ENCODE results near the gene ATP8B3.
A peak's percentile ranks its signal among the peaks of the same experiment; 100 is the strongest.

The ATP8B3 gene

DNA sequence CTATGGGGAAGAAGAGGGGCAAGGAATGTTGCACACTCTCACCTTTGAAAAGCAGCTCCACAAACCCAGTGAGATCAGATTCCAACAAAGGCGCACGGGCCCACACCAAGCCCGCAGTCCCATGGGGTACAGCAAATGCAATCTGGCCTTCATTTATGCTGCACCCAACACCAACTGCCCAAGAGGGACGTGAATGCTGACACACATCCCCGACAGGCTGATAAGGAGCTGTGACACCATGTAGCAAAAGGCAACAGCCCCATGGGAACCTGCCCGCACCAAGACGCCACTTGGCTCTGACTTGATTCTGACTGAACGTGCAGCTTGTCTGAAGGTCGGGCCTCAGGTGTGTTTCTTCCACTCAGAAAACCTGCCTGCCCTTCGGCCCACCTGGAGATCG, 18.9 kb upstream of the ATP8B3 start:
- DNase-seq: no peak

DNA sequence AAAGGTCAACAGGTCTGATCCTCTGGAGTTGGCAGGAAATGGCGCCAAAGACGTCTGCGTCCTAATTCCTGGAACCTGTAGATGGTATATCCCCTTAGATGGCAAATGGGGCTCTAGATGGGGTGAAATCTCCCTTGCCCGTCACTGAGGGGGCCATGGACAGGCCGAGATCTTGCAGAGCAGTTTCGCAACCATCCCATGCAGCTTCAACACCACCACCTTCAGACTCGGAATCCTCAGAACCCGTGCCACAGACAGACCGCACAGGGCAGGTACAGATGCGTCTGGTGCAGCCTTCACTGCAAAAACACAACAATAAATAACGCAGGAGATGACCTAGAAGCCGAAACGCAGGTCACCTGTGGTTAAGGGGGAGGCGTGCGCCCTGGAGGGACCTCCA, 18.5 kb upstream of the ATP8B3 start:
- DNase-seq: no peak

GRCh38 chr19:1829958-1830357, 17.9 kb upstream of the ATP8B3 start:
- no peak for DNase-seq

DNA sequence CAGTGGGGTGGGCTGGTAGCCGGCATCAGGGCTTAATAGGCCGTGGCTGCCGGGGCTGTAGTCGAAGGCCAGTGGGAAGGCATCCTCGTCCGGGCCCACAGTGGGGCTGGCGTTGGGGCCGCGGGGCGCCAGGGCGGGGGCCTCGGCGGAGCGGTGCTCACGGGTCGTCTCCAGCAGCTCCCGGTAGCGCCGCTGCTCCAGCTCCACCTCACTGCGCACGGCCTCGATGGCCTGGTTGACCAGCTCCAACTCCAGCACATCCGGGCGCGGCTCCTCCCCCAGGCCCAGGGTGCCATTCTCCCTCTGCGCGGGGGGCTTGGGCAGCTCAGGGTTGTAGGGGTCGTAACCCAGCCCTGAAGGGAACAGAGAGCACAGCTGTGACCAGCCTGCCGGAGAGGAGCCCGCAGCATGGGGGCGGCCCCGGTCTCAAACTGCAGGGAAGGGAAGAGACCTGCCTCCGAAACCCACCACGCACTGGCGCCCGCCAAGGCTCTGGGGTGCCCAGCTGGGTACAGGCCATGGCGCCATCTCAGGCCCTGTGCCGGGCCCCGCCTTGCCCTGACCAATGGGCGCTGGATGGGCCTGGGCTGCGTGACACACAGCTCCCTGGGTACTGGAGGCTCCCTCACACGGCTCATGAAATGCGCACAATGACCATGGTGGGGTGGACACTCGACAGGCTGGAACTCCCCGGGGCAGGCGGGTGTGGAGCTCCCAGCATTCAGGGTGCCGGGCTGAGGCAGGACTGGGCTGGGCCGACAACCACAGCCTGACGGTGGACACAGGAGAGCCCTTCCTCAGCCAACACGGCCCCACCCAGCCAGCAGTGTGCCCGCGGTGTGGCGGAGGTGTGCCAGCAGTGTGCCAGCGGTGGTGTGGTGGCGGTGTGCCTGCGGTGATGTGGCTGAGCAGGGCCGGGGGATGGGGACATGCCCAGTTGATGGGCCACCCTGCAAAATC, 16.5 kb upstream of the ATP8B3 start:
- no peak for DNase-seq

DNA sequence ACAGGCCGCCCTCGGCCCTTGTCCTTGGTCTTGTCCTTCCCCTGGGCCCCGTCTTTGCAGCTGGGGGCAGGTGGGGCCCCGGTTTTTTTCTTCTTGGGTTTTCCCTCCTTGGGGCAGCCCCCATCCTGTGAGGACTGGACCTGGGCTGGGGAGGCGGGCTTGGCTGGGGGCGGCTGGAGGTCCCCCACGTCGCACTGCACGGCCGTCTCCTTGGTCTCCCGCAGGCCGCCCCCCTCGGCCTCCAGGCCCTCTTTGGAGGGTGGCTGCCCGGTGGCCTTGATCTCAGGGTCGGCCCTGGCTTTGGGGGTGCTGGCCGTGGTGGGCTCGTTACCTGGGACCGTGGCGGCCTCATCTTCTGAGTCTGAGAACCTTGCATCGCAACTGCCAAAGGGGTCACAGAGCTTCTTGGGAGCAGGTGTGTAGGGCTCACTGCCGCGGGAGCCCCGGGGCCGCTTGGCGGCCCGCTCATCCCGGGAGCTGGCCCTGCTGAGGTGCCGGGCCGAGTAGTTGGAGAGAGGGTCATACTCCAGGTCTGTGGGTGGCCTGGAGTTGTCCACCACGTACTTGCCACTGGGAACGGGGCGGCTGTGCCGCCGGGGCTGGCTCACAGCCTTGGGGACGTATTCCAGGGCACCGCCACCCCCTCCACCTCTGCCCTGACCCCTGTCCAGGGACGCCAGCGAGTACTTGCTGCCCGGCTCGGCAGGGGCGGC, 15.6 kb upstream of the ATP8B3 start:
- DNase-seq: no peak

- DNase-seq: no peak
Observed at GRCh38 chr19:1826557-1827521, 14.8 kb upstream of the ATP8B3 start.

- DNase-seq: peak; percentile 74
Observed at GRCh38 chr19:1825909-1826556, 14.0 kb upstream of the ATP8B3 start.

DNA sequence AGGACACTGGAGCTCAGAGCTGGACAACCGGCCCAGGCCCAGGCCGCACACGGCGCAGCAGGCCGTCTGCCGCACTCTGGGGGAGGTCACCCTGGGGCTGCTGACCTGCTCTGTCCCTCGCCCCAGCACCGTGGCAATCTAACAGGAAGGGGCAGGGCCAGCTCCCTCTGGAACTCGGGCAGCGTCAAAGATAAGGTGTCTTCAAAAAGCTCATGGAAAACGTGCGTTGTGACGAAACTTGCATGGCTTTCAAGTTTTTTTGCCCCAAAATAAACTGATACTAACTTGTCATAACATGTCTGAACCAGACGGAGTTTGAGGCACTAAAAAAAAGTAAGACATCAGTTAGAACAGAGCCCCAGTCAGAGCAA, 12.2 kb upstream of the ATP8B3 start:
- DNase-seq: no peak

DNA sequence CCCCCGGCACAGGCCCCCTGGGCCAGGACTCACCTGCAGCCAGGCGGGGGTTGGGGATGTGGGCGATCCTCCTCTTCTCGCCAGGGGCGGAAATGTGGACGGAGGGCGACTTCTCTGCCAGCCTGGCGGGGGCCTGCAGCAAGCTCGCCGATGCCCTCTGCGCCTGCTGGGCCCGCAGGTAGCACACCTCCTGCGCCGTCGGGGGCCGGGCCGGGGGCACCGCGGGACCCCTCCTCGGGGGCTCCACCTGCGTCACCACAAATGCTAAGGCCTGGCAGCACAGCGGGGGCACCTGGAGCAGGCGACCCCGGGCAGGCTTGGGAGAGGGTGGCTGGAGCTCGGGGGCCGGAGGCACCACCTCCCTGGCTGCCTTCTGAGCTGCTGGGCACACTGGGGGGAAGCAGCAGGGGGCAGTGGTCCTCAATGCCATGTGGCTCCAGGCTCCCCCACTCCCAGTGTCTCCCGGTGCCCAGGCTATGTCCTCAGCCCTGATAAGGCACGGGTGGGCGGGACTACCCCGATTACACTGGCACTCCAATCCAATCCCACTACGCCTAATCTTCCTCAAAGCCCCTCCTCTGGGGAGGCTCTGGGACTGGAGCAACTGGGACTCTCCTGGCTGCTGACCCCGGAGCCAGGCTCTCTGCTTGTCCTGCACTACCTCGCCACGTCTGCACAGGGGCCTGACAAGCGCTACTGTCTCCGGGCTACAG, 11.6 kb upstream of the ATP8B3 start:
- DNase-seq: no peak

GRCh38 chr19:1823020-1823419, 10.9 kb upstream of the ATP8B3 start:
- no peak for DNase-seq

- DNase-seq: no peak
Observed at GRCh38 chr19:1822210-1822609, 10.1 kb upstream of the ATP8B3 start.

- no peak for DNase-seq
Observed at GRCh38 chr19:1819341-1820255, 7.5 kb upstream of the ATP8B3 start.

DNA sequence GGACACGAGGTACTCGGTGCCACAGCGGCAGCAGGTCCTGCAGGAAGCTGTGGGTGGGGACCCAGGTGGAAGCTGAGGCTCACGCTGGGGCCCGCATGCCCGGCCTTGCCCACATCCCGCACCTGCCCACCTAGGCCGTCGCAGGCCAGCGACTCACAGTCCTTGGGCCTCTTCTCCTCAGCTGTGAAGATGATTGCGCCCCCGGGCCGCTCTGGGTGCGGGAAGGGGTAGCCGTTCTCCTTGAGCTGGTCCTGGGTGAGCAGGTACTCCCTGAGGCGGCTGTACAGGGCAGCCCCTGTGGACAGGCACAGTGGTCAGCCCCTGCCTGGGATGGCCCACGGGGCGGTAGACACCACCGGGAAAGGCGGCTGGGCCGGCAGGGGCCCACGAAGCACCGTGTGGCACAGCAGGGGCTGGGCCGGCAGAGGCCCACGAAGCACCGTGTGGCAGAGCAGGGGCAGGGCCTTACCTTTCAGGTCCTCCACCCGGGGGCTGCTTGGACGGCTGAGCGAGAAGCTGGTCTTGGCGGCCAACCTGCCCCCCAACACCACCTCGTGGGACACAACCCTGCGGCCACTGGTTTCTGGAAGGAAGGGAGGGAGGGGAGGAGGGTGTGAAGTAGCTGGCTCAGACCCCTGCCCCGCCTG, 6.6 kb upstream of the ATP8B3 start:
- no peak for DNase-seq

- no peak for DNase-seq
Observed at GRCh38 chr19:1817553-1818179, 5.6 kb upstream of the ATP8B3 start.

DNA sequence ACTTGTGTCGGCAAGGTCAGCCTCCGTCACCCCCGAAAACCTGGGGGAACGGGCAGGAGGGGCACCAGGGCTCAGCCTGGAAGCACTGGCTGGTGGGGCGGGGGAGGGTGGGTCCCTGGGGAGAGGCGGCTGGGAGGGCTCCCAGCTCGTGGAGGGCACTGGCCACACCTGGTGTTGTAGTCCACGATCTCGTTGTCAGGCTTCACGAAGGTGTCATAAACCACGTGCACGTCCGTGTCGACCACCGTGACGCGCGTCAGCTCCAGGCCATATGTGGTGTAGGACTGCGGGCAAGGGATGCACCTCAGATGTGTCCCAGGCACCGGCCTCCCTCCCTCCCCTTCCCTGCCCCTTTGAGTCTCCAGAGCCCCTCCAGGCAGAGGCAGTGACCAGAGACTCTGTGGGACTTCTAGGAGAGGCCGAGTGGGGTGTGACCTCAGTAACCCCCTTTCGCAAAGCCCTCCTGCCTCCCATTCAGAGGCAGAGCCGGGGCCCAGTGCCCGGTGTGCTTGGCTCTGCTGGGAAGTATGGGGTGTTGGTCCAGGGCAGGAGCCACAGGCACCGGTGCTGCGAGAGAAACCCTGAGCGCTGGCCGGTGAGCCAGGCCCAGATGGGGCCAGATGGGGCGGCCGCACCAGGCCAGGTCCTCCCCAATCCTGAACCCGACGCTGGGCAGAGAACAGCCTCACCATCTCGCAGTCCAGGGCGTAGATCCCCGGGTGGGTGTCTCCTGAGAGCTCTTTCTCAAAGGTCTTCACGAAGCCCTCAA, 4.6 kb upstream of the ATP8B3 start:
- DNase-seq: no peak

GRCh38 chr19:1815605-1816529, 3.8 kb upstream of the ATP8B3 start:
- DNase-seq: no peak

- no peak for DNase-seq
Observed at GRCh38 chr19:1814833-1815604, 2.9 kb upstream of the ATP8B3 start.
